Panc1 (cell line): ENCODE measurements around the gene NDUFV1. TPM values are rescaled to one million over a fixed set of nuclear protein-coding genes. Genes with fewer than 3 reads are reported as not detected.
A peak's percentile ranks its signal among the peaks of the same experiment; 100 is the strongest.

ENCODE experiments used
- ATAC-seq: fragments of 200-7000 bp; cut with Tn5 transposase; 2 replicates; pipeline ENCODE4 v1.9.1; 2020; ENCODE audit warnings: mild to moderate bottlenecking, moderate library complexity
- BruUV-seq: library from RNA; stranded (reverse); fragments of 400-500 nt; replicated peaks from 2 replicates; lab custom pipeline; 2021; lab: Mats Ljungman, UMichigan
- CTCF ChIA-PET: fragments of 300-600 bp; sonication (Branson Sonifier 250); formaldehyde crosslinking; loops from one replicate; lab custom pipeline; 2022; ENCODE audit warnings: antibody characterized with exemption; lab: Charles Lee
- POLR2A ChIA-PET: fragments of 300-600 bp; sonication (Branson Sonifier 250); formaldehyde crosslinking; loops from one replicate; lab custom pipeline; 2022; ENCODE audit warnings: antibody characterized with exemption; lab: Charles Lee
- DNase-seq: peaks from one replicate; pipeline ENCODE4 v3.0.0-alpha.2; 2010; ENCODE audit warnings: low read depth, low spot score
- H3K27ac ChIP-seq: 2 replicates; pipeline ENCODE4 v1.5.1; 2011; ENCODE audit warnings: mild to moderate bottlenecking, low read length, inconsistent platforms
- H3K27me3 ChIP-seq: fragments of 200-500 bp; sonication (Bioruptor generic); 2 replicates; pipeline ENCODE4 v1.6.0; 2014; ENCODE audit warnings: low read length, inconsistent platforms; ENCODE audit not compliant: control insufficient read depth, insufficient read depth
- H3K36me3 ChIP-seq: fragments of 200-500 bp; sonication (Bioruptor generic); 2 replicates; pipeline ENCODE4 v1.5.1; 2014; ENCODE audit warnings: inconsistent platforms, mild to moderate bottlenecking, low read length, moderate library complexity; ENCODE audit not compliant: control insufficient read depth, insufficient read depth
- H3K4me1 ChIP-seq: 2 replicates; pipeline ENCODE4 v1.5.1; 2011; ENCODE audit warnings: inconsistent platforms, mild to moderate bottlenecking, low read length, moderate library complexity; ENCODE audit not compliant: control insufficient read depth, insufficient read depth
- H3K4me3 ChIP-seq, 2 experiments: 2 replicates each; pipeline ENCODE4 v1.5.1; 2011 to 2012; ENCODE audit warnings: low read depth in 2 of 2, low read length in 2 of 2, mild to moderate bottlenecking in 2 of 2, inconsistent platforms in 1 of 2, moderate library complexity in 1 of 2
- H3K9me3 ChIP-seq: fragments of 200-500 bp; sonication (Bioruptor generic); 2 replicates; pipeline ENCODE4 v1.5.1; 2014; ENCODE audit warnings: low read depth, mild to moderate bottlenecking, inconsistent platforms, low read length, moderate library complexity; ENCODE audit not compliant: control insufficient read depth, insufficient read depth
- POLR2AphosphoS5 ChIP-seq: IDR thresholded peaks from 2 replicates; pipeline ENCODE4 v1.6.1; 2012; ENCODE audit warnings: mild to moderate bottlenecking, low read depth, low read length, moderate library complexity
- SIN3A ChIP-seq: IDR thresholded peaks from 2 replicates; pipeline ENCODE4 v1.6.1; 2012; ENCODE audit warnings: low read depth, mild to moderate bottlenecking, low read length, moderate library complexity, borderline replicate concordance; ENCODE audit not compliant: insufficient read depth
- TCF7L2 ChIP-seq: IDR thresholded peaks from 2 replicates; pipeline ENCODE4 v1.6.1; 2011; ENCODE audit warnings: mild to moderate bottlenecking, low read depth, low read length, inconsistent platforms
- in situ Hi-C: cut with HindIII; loops from 2 replicates; pipeline ENCODE4 v1.10.0; 2016; ENCODE audit warnings: low sequenced_read_pairs, low pct_unique_long_range_greater_than_20kb
- intact Hi-C: fragments of 100-400 bp; cut with micrococcal nuclease; formaldehyde crosslinking; loops from one replicate; pipeline ENCODE4 v1.10.0; 2022; ENCODE audit not compliant: unreplicated experiment
- total RNA-seq: library from RNA; stranded (reverse); gene quantifications from one replicate; pipeline ENCODE4 v1.2.1, GENCODE V29; 2021; ENCODE audit not compliant: unreplicated experiment
- TF ChIP-seq, protein P1 (sequence below): fragments of 450-650 bp; IDR thresholded peaks from 2 replicates; pipeline ENCODE4 v1.5.1; 2017; ENCODE audit warnings: mild to moderate bottlenecking
- TF ChIP-seq, protein P2 (sequence below), 2 experiments: IDR thresholded peaks; 2 replicates each; pipeline ENCODE4 v1.6.1; 2011 to 2012; ENCODE audit warnings: low read depth in 2 of 2, control low read depth in 1 of 2, low read length in 1 of 2, mild to moderate bottlenecking in 1 of 2, moderate library complexity in 1 of 2; ENCODE audit not compliant: insufficient read depth in 1 of 2

NDUFV1 gene
- total RNA-seq, 1 experiment from 2014 or later: 281 TPM

DNA sequence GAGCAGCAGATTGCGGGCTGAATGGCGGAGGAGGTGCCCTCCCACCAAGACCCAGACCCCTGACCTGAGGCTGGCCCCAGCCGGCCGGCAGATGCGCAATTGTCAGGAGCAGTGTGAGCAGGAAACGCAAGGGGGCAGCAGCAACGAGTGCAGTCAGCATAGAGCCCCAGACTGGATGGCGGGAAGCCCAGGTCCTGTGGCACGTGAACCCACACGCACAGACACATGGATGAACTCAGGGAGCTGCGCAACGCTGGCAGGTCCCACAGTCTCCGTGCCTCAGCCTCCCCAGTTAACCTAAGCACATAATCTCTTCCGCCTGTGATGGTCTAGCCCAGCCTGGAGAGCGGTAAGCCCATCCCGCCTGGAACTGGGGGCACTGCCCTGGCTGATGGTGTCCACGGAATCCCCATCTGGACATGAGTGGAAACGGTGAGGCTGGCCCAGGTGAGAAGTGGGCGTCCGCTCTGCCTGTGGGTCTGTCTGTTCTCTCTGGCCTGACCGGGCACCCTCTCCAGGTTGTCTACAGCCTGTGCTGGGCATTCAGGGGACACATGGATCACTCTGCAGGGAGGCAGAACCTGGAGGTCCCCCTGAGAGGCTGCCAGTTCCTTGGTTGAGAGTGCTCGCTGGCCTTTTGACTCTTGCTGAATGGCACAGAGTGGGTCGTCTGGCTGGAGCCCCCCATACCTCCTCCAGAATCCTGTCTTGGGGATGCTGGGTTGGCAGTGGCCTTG, 33.5 kb downstream of the NDUFV1 start:
- Histone ChIP-seq H3K27me3 (no peaks in the 10 kb centered on the region), H3K36me3 (no peaks in the 10 kb centered on the region), H3K9me3 (no peaks in the 10 kb centered on the region), H3K4me3 (no peak overlapping the region), H3K4me1 (no peaks in the 10 kb centered on the region), H3K27ac (no peak overlapping the region)
- intact Hi-C loops (loop anchor here (10.0 kb wide), 1 partner anchor 65 kb away; no protein-coding TSS in a partner anchor), in situ Hi-C loops (no loop called here)
- ATAC-seq (peak; percentile 90), DNase-seq (no peak)
- POLR2A ChIA-PET: no interaction called here
- no TSS peak for BruUV-seq
- no peak for TF ChIP-seq TCF7L2
- TF ChIP-seq, protein P1, sequence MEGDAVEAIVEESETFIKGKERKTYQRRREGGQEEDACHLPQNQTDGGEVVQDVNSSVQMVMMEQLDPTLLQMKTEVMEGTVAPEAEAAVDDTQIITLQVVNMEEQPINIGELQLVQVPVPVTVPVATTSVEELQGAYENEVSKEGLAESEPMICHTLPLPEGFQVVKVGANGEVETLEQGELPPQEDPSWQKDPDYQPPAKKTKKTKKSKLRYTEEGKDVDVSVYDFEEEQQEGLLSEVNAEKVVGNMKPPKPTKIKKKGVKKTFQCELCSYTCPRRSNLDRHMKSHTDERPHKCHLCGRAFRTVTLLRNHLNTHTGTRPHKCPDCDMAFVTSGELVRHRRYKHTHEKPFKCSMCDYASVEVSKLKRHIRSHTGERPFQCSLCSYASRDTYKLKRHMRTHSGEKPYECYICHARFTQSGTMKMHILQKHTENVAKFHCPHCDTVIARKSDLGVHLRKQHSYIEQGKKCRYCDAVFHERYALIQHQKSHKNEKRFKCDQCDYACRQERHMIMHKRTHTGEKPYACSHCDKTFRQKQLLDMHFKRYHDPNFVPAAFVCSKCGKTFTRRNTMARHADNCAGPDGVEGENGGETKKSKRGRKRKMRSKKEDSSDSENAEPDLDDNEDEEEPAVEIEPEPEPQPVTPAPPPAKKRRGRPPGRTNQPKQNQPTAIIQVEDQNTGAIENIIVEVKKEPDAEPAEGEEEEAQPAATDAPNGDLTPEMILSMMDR: peak; percentile 96
- CTCF ChIA-PET: no interaction called here

DNA sequence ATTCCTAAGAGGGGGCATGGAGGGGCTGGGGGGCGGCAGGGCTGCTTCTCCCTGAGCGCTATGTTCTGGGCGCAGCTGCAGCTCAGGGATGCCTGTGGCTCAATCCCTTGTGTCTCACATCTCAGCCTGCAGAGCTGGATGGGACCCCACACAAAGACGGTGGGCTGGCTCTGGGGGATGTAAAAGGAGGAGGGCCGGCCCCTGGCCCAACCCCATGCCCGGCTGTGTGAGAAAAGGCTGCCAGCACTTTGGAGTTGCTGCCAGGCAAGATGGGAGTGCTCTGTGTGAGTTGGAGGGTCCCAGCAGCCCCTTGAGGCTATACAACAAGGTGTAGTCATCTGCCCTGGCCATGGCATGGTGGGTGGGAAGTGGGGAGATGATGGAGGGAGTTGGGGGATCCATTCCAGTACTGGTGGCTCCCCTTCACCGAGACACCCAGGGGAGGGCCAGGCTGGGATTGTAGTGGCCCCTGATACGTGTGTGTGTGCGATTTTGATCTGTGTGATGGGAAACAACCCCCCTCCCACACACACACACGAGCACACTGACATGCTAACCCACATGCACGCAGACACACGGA, 34.1 kb downstream of the NDUFV1 start:
- H3K27ac ChIP-seq: no peak overlapping the region
- no peaks in the 10 kb centered on the region for H3K4me1 ChIP-seq
- POLR2A ChIA-PET: no interaction called here
- BruUV-seq: no TSS peak
- TF ChIP-seq TCF7L2 (no peak), POLR2AphosphoS5 (no peak), SIN3A (no peak)
- TF ChIP-seq, protein P2, sequence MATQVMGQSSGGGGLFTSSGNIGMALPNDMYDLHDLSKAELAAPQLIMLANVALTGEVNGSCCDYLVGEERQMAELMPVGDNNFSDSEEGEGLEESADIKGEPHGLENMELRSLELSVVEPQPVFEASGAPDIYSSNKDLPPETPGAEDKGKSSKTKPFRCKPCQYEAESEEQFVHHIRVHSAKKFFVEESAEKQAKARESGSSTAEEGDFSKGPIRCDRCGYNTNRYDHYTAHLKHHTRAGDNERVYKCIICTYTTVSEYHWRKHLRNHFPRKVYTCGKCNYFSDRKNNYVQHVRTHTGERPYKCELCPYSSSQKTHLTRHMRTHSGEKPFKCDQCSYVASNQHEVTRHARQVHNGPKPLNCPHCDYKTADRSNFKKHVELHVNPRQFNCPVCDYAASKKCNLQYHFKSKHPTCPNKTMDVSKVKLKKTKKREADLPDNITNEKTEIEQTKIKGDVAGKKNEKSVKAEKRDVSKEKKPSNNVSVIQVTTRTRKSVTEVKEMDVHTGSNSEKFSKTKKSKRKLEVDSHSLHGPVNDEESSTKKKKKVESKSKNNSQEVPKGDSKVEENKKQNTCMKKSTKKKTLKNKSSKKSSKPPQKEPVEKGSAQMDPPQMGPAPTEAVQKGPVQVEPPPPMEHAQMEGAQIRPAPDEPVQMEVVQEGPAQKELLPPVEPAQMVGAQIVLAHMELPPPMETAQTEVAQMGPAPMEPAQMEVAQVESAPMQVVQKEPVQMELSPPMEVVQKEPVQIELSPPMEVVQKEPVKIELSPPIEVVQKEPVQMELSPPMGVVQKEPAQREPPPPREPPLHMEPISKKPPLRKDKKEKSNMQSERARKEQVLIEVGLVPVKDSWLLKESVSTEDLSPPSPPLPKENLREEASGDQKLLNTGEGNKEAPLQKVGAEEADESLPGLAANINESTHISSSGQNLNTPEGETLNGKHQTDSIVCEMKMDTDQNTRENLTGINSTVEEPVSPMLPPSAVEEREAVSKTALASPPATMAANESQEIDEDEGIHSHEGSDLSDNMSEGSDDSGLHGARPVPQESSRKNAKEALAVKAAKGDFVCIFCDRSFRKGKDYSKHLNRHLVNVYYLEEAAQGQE (IDR thresholded peaks at IDR 0.05; ENCODE audit: insufficient read depth in 1 of 2, low read depth in 2 of 2, low read length in 1 of 2): no peak
- TF ChIP-seq, protein P1: no peak
- in situ Hi-C loops (no loop called here), intact Hi-C loops (loop anchor here (10.0 kb wide), 1 partner anchor 64 kb away; no protein-coding TSS in a partner anchor)
- DNase-seq: no peak
- H3K36me3 ChIP-seq: no peaks in the 10 kb centered on the region
- ATAC-seq: no peak
- no peaks in the 10 kb centered on the region for H3K9me3 ChIP-seq
- CTCF ChIA-PET: no interaction called here
- no peak overlapping the region for H3K4me3 ChIP-seq
- H3K27me3 ChIP-seq: no peaks in the 10 kb centered on the region
